Measurements from ENCODE around the gene ALDOB.

The ALDOB gene

DNA sequence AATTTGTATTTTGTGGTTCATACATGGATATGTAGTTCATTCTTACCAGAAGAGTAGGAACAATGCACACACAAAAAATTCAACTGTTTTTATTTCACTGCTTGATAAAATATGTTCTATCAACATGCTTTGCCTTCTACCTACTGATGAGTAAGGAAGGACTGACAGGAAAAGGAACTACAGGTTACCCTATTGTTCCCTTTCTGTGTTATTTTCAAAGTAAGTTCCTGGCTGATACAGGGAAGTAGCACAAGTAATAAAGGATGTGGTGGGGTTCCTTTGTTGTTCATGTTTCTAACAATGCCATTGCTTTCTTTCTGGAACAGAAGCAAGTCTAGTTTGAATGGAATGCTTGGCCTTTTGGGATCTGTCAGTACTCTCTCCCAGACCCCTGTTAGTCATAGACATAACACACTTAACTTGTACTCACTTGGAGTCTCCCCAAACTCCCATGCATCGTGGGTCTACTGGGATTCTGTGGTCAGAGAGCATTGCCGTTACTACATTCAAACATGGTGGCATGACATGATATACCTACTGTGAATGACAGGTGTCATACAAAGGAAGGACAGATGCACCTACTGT lies 20.2 kb upstream of the ALDOB start:
- TF ChIP-seq, protein P1, sequence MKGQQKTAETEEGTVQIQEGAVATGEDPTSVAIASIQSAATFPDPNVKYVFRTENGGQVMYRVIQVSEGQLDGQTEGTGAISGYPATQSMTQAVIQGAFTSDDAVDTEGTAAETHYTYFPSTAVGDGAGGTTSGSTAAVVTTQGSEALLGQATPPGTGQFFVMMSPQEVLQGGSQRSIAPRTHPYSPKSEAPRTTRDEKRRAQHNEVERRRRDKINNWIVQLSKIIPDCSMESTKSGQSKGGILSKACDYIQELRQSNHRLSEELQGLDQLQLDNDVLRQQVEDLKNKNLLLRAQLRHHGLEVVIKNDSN (IDR thresholded peaks at IDR 0.05), result no peak
- no peak for TF ChIP-seq YY1 (IDR thresholded peaks at IDR 0.05; ENCODE audit: low read depth)
- TF ChIP-seq NFIC (IDR thresholded peaks at IDR 0.05), result no peak
- no peak for TF ChIP-seq CEBPB (IDR thresholded peaks at IDR 0.05)
- TF ChIP-seq, protein P2, sequence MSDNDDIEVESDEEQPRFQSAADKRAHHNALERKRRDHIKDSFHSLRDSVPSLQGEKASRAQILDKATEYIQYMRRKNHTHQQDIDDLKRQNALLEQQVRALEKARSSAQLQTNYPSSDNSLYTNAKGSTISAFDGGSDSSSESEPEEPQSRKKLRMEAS (IDR thresholded peaks at IDR 0.05), result no peak
- TF ChIP-seq TEAD4 (IDR thresholded peaks at IDR 0.05), result no peak
- no peak for TF ChIP-seq TCF12 (IDR thresholded peaks at IDR 0.05; ENCODE audit: low read depth)
- no peak for TF ChIP-seq EGR1 (IDR thresholded peaks at IDR 0.05)
- no peak for TF ChIP-seq TAF1 (IDR thresholded peaks at IDR 0.05; ENCODE audit: low read depth)
- TF ChIP-seq ZBTB7A (IDR thresholded peaks at IDR 0.05; ENCODE audit: low read depth), result no peak
- no peak for TF ChIP-seq EP300 (IDR thresholded peaks at IDR 0.05; ENCODE audit: borderline replicate concordance)
- TF ChIP-seq FOXM1 (IDR thresholded peaks at IDR 0.05; ENCODE audit: borderline replicate concordance, low read depth), result no peak
- no peak for TF ChIP-seq CREB1 (IDR thresholded peaks at IDR 0.05; ENCODE audit: low read depth)
- TF ChIP-seq, protein P3, sequence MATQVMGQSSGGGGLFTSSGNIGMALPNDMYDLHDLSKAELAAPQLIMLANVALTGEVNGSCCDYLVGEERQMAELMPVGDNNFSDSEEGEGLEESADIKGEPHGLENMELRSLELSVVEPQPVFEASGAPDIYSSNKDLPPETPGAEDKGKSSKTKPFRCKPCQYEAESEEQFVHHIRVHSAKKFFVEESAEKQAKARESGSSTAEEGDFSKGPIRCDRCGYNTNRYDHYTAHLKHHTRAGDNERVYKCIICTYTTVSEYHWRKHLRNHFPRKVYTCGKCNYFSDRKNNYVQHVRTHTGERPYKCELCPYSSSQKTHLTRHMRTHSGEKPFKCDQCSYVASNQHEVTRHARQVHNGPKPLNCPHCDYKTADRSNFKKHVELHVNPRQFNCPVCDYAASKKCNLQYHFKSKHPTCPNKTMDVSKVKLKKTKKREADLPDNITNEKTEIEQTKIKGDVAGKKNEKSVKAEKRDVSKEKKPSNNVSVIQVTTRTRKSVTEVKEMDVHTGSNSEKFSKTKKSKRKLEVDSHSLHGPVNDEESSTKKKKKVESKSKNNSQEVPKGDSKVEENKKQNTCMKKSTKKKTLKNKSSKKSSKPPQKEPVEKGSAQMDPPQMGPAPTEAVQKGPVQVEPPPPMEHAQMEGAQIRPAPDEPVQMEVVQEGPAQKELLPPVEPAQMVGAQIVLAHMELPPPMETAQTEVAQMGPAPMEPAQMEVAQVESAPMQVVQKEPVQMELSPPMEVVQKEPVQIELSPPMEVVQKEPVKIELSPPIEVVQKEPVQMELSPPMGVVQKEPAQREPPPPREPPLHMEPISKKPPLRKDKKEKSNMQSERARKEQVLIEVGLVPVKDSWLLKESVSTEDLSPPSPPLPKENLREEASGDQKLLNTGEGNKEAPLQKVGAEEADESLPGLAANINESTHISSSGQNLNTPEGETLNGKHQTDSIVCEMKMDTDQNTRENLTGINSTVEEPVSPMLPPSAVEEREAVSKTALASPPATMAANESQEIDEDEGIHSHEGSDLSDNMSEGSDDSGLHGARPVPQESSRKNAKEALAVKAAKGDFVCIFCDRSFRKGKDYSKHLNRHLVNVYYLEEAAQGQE (IDR thresholded peaks at IDR 0.05; ENCODE audit: low read depth), result no peak
- no peak for TF ChIP-seq RAD21 (IDR thresholded peaks at IDR 0.05; ENCODE audit: low read depth)

DNA sequence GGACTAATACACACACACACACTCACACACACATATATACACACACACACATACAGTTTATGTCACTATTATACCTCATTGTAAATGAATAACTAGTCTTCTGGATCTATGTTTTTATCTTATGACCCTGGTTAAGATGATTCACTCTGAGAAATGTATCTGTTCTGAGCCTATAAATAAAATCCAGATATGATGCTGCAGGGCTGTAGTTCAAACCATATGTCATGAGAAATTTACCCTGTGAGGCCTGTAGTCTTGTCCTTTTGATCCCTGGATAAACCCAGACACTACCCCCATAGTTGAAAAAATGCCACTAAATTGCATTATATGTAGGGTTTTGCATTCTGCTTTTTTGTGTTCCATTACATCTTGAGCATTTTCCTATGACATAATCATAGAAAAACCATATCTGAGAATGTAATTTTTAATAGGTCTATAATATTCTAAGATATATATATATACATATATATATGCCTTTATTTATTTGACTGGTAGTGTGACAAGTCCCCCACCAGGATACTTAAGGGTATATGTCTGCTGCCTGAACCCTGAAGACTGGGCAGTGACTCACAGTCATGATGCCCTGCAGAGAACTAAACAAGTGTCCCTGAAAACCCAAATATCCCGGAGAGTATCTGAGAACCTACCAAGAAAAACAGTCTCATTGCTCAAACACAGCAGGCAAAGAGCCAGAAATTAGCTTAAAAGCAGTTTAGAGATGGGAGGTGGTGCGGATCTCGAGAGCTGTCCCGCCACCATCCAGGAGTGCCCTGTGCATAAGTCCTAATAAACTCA lies 18.4 kb upstream of the ALDOB start:
- TF ChIP-seq, protein P3 (IDR thresholded peaks at IDR 0.05; ENCODE audit: low read depth), result no peak
- no peak for TF ChIP-seq EP300 (IDR thresholded peaks at IDR 0.05; ENCODE audit: borderline replicate concordance)
- no peak for TF ChIP-seq FOXM1 (IDR thresholded peaks at IDR 0.05; ENCODE audit: borderline replicate concordance, low read depth)
- TF ChIP-seq RAD21 (IDR thresholded peaks at IDR 0.05; ENCODE audit: low read depth), result no peak
- TF ChIP-seq TEAD4 (IDR thresholded peaks at IDR 0.05), result no peak
- no peak for TF ChIP-seq CEBPB (IDR thresholded peaks at IDR 0.05)
- TF ChIP-seq CREB1 (IDR thresholded peaks at IDR 0.05; ENCODE audit: low read depth), result no peak

DNA sequence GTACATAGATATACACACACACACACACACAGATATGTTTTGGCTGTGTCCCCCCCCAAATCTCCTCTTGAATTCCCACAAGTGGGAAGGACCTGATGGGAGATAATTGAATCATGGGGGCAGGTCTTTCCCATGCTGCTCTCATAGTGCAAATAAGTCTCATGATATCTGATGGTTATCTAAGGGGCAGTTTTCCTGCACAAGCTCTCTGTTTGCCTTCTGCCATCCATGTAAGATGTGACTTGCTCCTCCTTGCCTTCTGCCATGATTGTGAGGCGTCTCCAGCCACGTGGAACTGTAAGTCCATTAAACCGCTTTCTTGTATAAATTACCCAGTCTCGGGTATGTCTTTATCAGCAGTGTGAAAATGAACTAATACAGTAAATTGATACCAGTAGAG lies 15.9 kb upstream of the ALDOB start:
- TF ChIP-seq, protein P3 (IDR thresholded peaks at IDR 0.05; ENCODE audit: low read depth), result no peak
- no peak for TF ChIP-seq CEBPB (IDR thresholded peaks at IDR 0.05)
- TF ChIP-seq YY1 (IDR thresholded peaks at IDR 0.05; ENCODE audit: low read depth), result no peak
- no peak for TF ChIP-seq FOXM1 (IDR thresholded peaks at IDR 0.05; ENCODE audit: borderline replicate concordance, low read depth)
- no peak for TF ChIP-seq TAF1 (IDR thresholded peaks at IDR 0.05; ENCODE audit: low read depth)
- TF ChIP-seq EP300 (IDR thresholded peaks at IDR 0.05; ENCODE audit: borderline replicate concordance), result no peak
- TF ChIP-seq, protein P1 (IDR thresholded peaks at IDR 0.05), result no peak
- no peak for TF ChIP-seq TEAD4 (IDR thresholded peaks at IDR 0.05)
- no peak for TF ChIP-seq CREB1 (IDR thresholded peaks at IDR 0.05; ENCODE audit: low read depth)
- TF ChIP-seq EGR1 (IDR thresholded peaks at IDR 0.05), result no peak
- TF ChIP-seq NFIC (IDR thresholded peaks at IDR 0.05), result no peak
- TF ChIP-seq, protein P2 (IDR thresholded peaks at IDR 0.05), result no peak
- TF ChIP-seq TCF12 (IDR thresholded peaks at IDR 0.05; ENCODE audit: low read depth), result no peak

DNA sequence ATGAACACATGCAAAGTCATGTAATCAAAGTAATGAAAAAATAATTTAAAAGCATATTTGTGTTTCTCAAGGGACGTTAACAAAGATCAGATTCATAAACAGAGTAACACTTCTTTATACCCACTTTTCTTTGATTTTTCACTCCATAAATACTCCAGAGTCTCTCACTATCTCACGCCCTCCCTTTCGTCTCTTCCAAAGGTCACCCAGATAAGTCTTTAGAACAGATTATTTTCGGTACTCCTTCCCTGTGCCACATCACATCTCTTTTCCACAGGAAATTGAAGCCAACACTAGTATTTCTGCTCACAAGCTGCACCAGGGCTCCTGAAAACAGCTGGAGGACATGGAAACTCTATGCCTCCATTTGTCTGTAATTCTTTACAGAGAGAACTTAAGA lies 15.4 kb upstream of the ALDOB start:
- TF ChIP-seq EP300 (IDR thresholded peaks at IDR 0.05; ENCODE audit: borderline replicate concordance), result no peak
- no peak for TF ChIP-seq RAD21 (IDR thresholded peaks at IDR 0.05; ENCODE audit: low read depth)
- TF ChIP-seq, protein P3 (IDR thresholded peaks at IDR 0.05; ENCODE audit: low read depth), result no peak
- no peak for TF ChIP-seq TAF1 (IDR thresholded peaks at IDR 0.05; ENCODE audit: low read depth)
- TF ChIP-seq TCF12 (IDR thresholded peaks at IDR 0.05; ENCODE audit: low read depth), result no peak
- TF ChIP-seq ZBTB7A (IDR thresholded peaks at IDR 0.05; ENCODE audit: low read depth), result no peak
- no peak for TF ChIP-seq CEBPB (IDR thresholded peaks at IDR 0.05)
- no peak for TF ChIP-seq CREB1 (IDR thresholded peaks at IDR 0.05; ENCODE audit: low read depth)
- TF ChIP-seq TEAD4 (IDR thresholded peaks at IDR 0.05), result no peak
- no peak for TF ChIP-seq EGR1 (IDR thresholded peaks at IDR 0.05)
- TF ChIP-seq, protein P1 (IDR thresholded peaks at IDR 0.05), result no peak
- TF ChIP-seq YY1 (IDR thresholded peaks at IDR 0.05; ENCODE audit: low read depth), result no peak
- TF ChIP-seq FOXM1 (IDR thresholded peaks at IDR 0.05; ENCODE audit: borderline replicate concordance, low read depth), result no peak
- TF ChIP-seq, protein P2 (IDR thresholded peaks at IDR 0.05), result no peak
- TF ChIP-seq NFIC (IDR thresholded peaks at IDR 0.05), result no peak

Measured in Ishikawa (cell line).